Measurements from ENCODE around the gene CCR5.
"Not testable (repeated sequence)": the region's sequence is repeated elsewhere in the genome, so short reads cannot be mapped to it uniquely, and the experiment has no call there.

CCR5 gene

DNA sequence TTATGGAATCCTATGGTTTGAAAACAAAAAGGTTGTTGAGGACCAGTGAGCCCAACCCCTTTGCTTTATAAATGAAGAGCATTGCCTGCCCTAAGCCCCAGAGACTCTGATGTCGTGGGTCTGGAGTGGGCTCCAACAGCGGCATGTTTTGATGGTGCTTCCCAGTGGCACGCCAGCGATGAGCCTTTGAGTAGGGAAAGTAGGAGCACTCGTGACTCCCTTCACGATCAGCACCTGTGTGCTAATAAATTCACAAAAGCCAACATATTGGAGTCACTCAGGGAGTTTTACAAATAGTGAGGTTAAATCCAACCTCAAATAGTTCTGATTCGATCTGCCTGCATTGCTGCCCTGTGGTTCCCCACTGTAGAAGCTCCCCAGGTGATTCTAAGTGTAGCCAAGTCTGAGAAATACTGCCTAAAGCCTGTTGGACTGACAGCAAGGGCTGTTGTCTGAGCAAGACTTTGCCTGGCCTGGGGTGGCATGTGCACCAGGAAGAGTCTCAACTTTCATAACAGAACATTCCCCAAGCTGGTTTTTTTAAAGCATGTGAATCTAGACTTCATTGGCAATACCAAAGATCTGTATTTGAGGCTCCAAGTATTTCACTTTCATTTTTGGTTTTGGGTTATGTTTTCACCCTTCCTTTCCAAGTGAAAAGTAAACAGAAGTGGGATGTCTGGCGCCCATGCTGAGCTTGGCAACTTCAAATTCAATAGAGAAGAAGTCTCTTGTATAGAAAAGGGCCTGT is 9.9 kb downstream of the CCR5 start:
- peak; percentile 8 for DNase-seq (ENCODE audit: low read depth)
- no peak overlapping the region for H3K4me3 ChIP-seq (ENCODE audit: low read depth, low read length)
- in situ Hi-C loops (cut with HindIII; ENCODE audit: low sequenced_read_pairs), result no loop called here
- TF ChIP-seq, protein P1, sequence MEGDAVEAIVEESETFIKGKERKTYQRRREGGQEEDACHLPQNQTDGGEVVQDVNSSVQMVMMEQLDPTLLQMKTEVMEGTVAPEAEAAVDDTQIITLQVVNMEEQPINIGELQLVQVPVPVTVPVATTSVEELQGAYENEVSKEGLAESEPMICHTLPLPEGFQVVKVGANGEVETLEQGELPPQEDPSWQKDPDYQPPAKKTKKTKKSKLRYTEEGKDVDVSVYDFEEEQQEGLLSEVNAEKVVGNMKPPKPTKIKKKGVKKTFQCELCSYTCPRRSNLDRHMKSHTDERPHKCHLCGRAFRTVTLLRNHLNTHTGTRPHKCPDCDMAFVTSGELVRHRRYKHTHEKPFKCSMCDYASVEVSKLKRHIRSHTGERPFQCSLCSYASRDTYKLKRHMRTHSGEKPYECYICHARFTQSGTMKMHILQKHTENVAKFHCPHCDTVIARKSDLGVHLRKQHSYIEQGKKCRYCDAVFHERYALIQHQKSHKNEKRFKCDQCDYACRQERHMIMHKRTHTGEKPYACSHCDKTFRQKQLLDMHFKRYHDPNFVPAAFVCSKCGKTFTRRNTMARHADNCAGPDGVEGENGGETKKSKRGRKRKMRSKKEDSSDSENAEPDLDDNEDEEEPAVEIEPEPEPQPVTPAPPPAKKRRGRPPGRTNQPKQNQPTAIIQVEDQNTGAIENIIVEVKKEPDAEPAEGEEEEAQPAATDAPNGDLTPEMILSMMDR (IDR thresholded peaks at IDR 0.05; ENCODE audit: low read depth, low read length, missing control alignments), result no peak

DNA sequence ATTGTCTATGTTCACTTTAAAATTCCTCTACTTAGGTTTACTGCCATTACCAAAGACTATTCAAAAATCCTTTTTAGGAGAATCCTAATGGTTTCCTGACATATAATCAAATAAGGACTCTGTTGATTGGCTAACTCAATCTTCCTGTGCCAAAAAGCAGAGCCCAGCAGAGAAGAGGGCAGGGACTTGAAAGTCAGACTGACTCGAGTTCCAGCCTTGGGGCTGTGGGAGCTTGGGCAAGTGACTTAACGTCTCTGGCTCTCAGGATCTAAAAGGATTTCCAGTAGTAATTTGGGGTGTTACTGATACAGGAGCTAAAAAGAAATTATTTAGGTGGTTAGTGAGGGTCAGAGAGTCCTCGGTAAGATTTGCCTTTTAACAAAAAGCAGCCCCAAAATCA is 10.9 kb downstream of the CCR5 start:
- no peak overlapping the region for H3K4me3 ChIP-seq (ENCODE audit: low read depth, low read length)
- in situ Hi-C loops (cut with HindIII; ENCODE audit: low sequenced_read_pairs), result no loop called here
- DNase-seq (ENCODE audit: low read depth), result no peak
- TF ChIP-seq, protein P1 (IDR thresholded peaks at IDR 0.05; ENCODE audit: low read depth, low read length, missing control alignments), result no peak

DNA sequence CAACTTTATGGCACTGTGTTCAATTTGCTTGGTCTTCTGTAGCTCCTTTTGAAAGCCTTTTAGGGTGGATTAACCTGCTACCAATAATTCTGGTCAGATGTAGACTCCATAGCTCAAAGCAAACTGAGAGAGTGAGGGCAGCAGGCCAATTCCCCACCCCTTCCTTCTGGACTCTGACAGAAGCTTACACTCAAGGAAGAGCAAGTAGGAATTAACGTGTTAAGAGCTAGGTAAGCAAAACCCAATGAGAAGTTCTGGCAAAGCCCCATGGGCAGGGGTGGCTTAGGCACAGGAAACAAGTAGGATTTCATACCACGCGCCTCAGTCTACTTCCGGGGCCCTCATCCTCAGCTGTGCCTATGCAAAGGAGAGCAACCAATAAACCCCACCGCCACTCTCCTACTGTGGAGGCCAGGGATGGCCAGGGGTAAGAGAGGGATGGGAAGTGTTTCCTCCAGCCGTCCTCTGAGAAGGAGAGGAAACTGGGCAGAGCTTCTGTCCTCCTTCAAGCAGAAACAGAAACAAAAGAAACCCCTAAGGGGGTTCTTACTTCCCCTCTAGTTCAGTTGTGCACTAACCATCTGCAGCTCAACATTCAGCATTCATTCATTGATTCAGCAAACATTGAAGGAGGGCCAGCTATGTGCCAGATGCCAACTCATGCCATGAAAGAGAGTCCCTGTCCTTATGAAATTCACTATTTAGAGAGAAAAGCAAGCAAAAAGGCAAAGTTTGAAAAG is 12.6 kb downstream of the CCR5 start:
- in situ Hi-C loops (cut with HindIII; ENCODE audit: low sequenced_read_pairs), result no loop called here
- no peak overlapping the region for H3K4me3 ChIP-seq (ENCODE audit: low read depth, low read length)
- TF ChIP-seq, protein P1 (IDR thresholded peaks at IDR 0.05; ENCODE audit: low read depth, low read length, missing control alignments), result no peak
- no peak for DNase-seq (ENCODE audit: low read depth)

DNA sequence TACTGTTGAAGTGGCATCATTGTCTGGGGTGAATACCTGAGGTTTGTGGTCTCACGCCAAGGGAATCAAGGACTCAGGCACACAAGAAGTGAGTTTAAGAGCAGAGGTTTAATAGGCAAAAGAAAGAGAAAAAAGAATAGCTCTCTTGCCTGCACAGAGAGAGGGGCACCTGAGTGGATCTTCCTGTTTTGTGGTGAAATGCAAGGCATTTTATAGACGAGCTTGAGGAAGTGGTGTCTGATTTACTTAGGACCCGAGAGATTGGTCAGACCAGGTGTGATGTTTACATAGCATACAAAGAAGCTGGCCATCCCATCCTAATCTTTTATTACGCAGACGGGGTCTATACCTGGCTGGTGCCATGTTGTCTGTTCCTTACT is 13.2 kb downstream of the CCR5 start:
- in situ Hi-C loops (cut with HindIII; ENCODE audit: low sequenced_read_pairs), result no loop called here
- TF ChIP-seq, protein P1 (IDR thresholded peaks at IDR 0.05; ENCODE audit: low read depth, low read length, missing control alignments), result no peak
- no peak overlapping the region for H3K4me3 ChIP-seq (ENCODE audit: low read depth, low read length)
- DNase-seq (ENCODE audit: low read depth), result no peak

DNA sequence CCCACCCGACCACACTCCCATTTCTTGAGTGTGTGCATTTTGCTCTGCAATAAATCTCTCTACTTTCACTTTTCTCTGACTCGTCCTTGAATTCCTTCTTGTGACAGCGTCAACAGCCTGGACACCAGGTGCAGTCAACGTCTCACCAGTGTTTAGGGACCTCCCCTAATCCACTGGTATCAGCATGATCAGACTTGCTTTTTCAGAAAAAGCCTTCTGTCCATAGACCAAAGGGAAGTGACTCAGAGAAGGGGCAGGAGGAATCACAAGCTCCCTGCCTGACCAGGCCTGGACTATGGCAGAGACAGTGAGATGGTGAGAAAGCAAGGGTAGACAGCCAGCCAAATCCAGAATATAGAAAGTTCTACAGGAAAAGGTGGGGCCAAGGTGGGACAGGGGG is 15.5 kb downstream of the CCR5 start:
- no peak for DNase-seq (ENCODE audit: low read depth)
- H3K4me3 ChIP-seq (ENCODE audit: low read depth, low read length), result no peak overlapping the region
- TF ChIP-seq, protein P1 (IDR thresholded peaks at IDR 0.05; ENCODE audit: low read depth, low read length, missing control alignments), result no peak
- in situ Hi-C loops (cut with HindIII; ENCODE audit: low sequenced_read_pairs), result no loop called here

DNA sequence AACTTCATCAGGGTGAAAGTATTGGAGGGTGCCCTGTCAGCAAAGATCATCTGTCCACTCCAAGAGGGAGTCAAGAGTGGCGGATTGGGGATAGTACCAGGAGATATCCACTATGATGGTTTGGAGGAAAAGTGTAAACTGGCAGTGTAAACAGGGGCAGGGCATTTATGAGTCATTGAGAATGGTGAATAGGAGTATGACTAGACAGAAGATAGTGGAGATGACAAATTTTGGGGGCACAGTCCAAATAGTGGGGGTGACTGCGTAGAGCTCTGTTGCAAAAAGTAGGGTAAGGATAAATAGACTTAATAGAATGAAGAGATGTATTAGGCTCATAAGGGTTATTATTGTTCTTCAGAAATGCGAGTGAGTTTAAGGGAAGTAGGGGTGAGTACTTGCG is 18.1 kb downstream of the CCR5 start:
- H3K4me3 ChIP-seq (ENCODE audit: low read depth, low read length); in situ Hi-C loops (cut with HindIII; ENCODE audit: low sequenced_read_pairs); DNase-seq (ENCODE audit: low read depth): not testable (repeated sequence)

DNA sequence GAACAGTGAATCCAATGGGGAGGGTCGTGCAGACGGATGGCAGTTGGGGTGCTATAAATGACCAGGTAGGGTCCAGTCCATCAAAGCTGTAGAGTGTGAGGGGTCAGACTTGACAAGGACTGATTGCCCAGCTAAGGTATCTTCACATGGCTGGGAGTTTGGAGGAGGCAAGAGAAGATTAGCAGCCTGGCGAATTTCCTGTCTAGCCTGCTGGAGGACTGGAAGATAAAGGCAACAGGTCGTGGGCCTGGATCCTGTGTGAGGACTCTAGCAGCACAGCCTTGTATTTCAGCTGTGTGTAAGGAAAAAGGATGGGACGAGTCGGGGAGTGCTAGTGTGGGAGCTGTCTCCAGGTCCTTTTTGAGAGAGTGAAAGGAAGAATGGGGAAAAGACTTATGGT is 18.6 kb downstream of the CCR5 start:
- H3K4me3 ChIP-seq (ENCODE audit: low read depth, low read length), result no peak overlapping the region
- TF ChIP-seq, protein P1 (IDR thresholded peaks at IDR 0.05; ENCODE audit: low read depth, low read length, missing control alignments), result no peak
- in situ Hi-C loops (cut with HindIII; ENCODE audit: low sequenced_read_pairs), result no loop called here
- DNase-seq (ENCODE audit: low read depth), result no peak

DNA sequence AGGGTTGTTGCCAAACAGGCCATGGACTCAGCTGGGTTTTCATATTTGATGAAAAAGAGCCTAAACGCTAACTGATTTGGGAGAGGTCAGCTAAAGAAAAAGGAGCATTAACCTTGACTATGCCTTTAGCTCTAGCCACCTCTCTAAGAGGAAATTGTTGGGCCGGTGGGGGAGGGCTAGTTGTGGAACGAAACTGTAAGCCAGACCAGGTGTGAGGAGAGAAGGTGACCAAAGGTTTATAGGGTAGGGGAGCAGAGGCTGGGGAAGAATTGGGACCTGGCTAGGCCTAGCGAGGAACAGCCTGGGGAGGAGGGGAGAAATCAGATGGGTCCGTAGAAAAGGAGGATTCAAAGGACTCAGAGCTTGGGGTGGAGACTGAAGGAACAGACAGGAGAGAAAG is 20.8 kb downstream of the CCR5 start:
- in situ Hi-C loops (cut with HindIII; ENCODE audit: low sequenced_read_pairs), result not testable (repeated sequence)

More for the DNA sequence above, 20.8 kb downstream of the CCR5 start:
- not testable (repeated sequence) for H3K4me3 ChIP-seq (ENCODE audit: low read depth, low read length); DNase-seq (ENCODE audit: low read depth)

All from astrocyte of the cerebellum (primary cell).